OCI-LY1 (cell line): Measurements from ENCODE around the gene DNAJA3.

ENCODE experiments used
- H2AFZ ChIP-seq: fragments of 200-600 bp; sonication (generic), shearing (Covaris generic); 2 replicates; pipeline ENCODE4 v1.6.0; 2014; ENCODE audit warnings: antibody characterized with exemption, mild to moderate bottlenecking, low read length
- H3F3A ChIP-seq: fragments of 200-600 bp; sonication (generic), shearing (Covaris generic); 2 replicates; pipeline ENCODE4 v1.6.0; 2014; ENCODE audit warnings: mild to moderate bottlenecking, antibody characterized with exemption, low read length, moderate library complexity; ENCODE audit not compliant: insufficient read depth
- H3K27ac ChIP-seq: fragments of 200-600 bp; sonication (generic); 2 replicates; pipeline ENCODE4 v1.5.1; 2014; ENCODE audit warnings: low read length, mixed run types, mild to moderate bottlenecking, low read depth; ENCODE audit not compliant: poor library complexity, severe bottlenecking
- H3K27me3 ChIP-seq: fragments of 200-600 bp; sonication (generic); 2 replicates; pipeline ENCODE4 v1.6.0; 2014; ENCODE audit warnings: antibody characterized with exemption, mild to moderate bottlenecking, low read length, moderate library complexity; ENCODE audit not compliant: insufficient read depth
- H3K36me3 ChIP-seq: fragments of 200-600 bp; sonication (generic); 2 replicates; pipeline ENCODE4 v1.6.1; 2014; ENCODE audit warnings: mild to moderate bottlenecking, antibody characterized with exemption, low read length, moderate library complexity, mixed read lengths; ENCODE audit not compliant: insufficient read depth
- H3K4me1 ChIP-seq: fragments of 200-600 bp; sonication (generic); 2 replicates; pipeline ENCODE4 v1.5.1; 2014; ENCODE audit warnings: mild to moderate bottlenecking, low read length, moderate library complexity; ENCODE audit not compliant: insufficient read depth, severe bottlenecking
- H3K4me2 ChIP-seq: fragments of 200-600 bp; sonication (generic), shearing (Covaris generic); 2 replicates; pipeline ENCODE4 v1.6.1; 2014; ENCODE audit warnings: low read length
- H3K4me3 ChIP-seq: fragments of 200-600 bp; sonication (generic); 2 replicates; pipeline ENCODE4 v1.5.1; 2014; ENCODE audit warnings: low read length, low read depth, mild to moderate bottlenecking, mixed read lengths; ENCODE audit not compliant: poor library complexity, severe bottlenecking
- H3K79me2 ChIP-seq: fragments of 200-600 bp; shearing (Covaris generic); 2 replicates; pipeline ENCODE4 v1.6.1; 2016; ENCODE audit warnings: mixed run types, low read length, mixed read lengths; ENCODE audit not compliant: insufficient read depth
- H3K9ac ChIP-seq: fragments of 200-600 bp; sonication (generic), shearing (Covaris generic); 2 replicates; pipeline ENCODE4 v1.6.1; 2014; ENCODE audit warnings: mild to moderate bottlenecking, low read length, mixed read lengths
- H3K9me2 ChIP-seq: fragments of 200-600 bp; sonication (generic), shearing (Covaris generic); 2 replicates; pipeline ENCODE4 v1.6.1; 2014; ENCODE audit warnings: low read depth, mild to moderate bottlenecking, low read length, mixed read lengths
- H3K9me3 ChIP-seq: fragments of 200-600 bp; shearing (Covaris generic); 2 replicates; pipeline ENCODE4 v1.6.1; 2014; ENCODE audit warnings: low read length, mixed read lengths
- H4K20me1 ChIP-seq: fragments of 200-600 bp; sonication (generic), shearing (Covaris generic); 2 replicates; pipeline ENCODE4 v1.6.0; 2016; ENCODE audit warnings: mild to moderate bottlenecking, low read length; ENCODE audit not compliant: insufficient read depth
- EZH2 ChIP-seq: fragments of 200-600 bp; sonication (generic), shearing (Covaris generic); IDR thresholded peaks from 2 replicates; pipeline ENCODE4 v1.8.0; 2017; ENCODE audit warnings: borderline replicate concordance, mixed run types, mild to moderate bottlenecking, antibody characterized with exemption, low read length, moderate library complexity, mixed read lengths
- TF ChIP-seq, protein P1 (sequence below): fragments of 200-600 bp; sonication (generic), shearing (Covaris generic); IDR thresholded peaks from 2 replicates; pipeline ENCODE4 v1.5.1; 2017; ENCODE audit warnings: mild to moderate bottlenecking, antibody characterized with exemption, low read length, moderate library complexity, mixed read lengths

DNAJA3 gene

GRCh38 chr16:4437366-4437765 lies 11.7 kb downstream of the DNAJA3 start:
- no peak overlapping the region for H3K27ac ChIP-seq
- peaks cover 100% of the 10 kb centered on the region for H3K36me3 ChIP-seq

GRCh38 chr16:4442371-4442770 lies 16.7 kb downstream of the DNAJA3 start:
- no peaks in the 10 kb centered on the region for H3K9me2 ChIP-seq
- no peak for TF ChIP-seq EZH2
- TF ChIP-seq, protein P1, sequence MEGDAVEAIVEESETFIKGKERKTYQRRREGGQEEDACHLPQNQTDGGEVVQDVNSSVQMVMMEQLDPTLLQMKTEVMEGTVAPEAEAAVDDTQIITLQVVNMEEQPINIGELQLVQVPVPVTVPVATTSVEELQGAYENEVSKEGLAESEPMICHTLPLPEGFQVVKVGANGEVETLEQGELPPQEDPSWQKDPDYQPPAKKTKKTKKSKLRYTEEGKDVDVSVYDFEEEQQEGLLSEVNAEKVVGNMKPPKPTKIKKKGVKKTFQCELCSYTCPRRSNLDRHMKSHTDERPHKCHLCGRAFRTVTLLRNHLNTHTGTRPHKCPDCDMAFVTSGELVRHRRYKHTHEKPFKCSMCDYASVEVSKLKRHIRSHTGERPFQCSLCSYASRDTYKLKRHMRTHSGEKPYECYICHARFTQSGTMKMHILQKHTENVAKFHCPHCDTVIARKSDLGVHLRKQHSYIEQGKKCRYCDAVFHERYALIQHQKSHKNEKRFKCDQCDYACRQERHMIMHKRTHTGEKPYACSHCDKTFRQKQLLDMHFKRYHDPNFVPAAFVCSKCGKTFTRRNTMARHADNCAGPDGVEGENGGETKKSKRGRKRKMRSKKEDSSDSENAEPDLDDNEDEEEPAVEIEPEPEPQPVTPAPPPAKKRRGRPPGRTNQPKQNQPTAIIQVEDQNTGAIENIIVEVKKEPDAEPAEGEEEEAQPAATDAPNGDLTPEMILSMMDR, result no peak

More at GRCh38 chr16:4437366-4437765, 11.7 kb downstream of the DNAJA3 start:
- TF ChIP-seq, protein P1, result no peak
- no peak for TF ChIP-seq EZH2
- no peaks in the 10 kb centered on the region for H3K79me2 ChIP-seq
- no peaks in the 10 kb centered on the region for H4K20me1 ChIP-seq
- no peak overlapping the region for H2AFZ ChIP-seq
- no peak overlapping the region for H3K9ac ChIP-seq
- H3K9me3 ChIP-seq, result no peaks in the 10 kb centered on the region
- H3K9me2 ChIP-seq, result no peaks in the 10 kb centered on the region
- no peak overlapping the region for H3K4me2 ChIP-seq
- no peaks in the 10 kb centered on the region for H3K27me3 ChIP-seq
- H3F3A ChIP-seq, result no peaks in the 10 kb centered on the region
- no peaks in the 10 kb centered on the region for H3K4me1 ChIP-seq
- H3K4me3 ChIP-seq, result no peak overlapping the region

GRCh38 chr16:4443271-4443670 lies 17.6 kb downstream of the DNAJA3 start:
- Histone ChIP-seq H4K20me1 (no peaks in the 10 kb centered on the region), H3K9me2 (no peaks in the 10 kb centered on the region), H3K27ac (no peak overlapping the region), H3K9ac (no peak overlapping the region), H3K79me2 (no peaks in the 10 kb centered on the region), H3K9me3 (no peaks in the 10 kb centered on the region), H3K27me3 (no peaks in the 10 kb centered on the region), H2AFZ (no peak overlapping the region), H3K4me3 (no peak overlapping the region), H3K4me2 (no peak overlapping the region), H3F3A (no peaks in the 10 kb centered on the region), H3K4me1 (no peaks in the 10 kb centered on the region), H3K36me3 (peaks cover 95% of the 10 kb centered on the region)
- TF ChIP-seq EZH2, result no peak
- TF ChIP-seq, protein P1, result no peak

More at GRCh38 chr16:4442371-4442770, 16.7 kb downstream of the DNAJA3 start:
- no peaks in the 10 kb centered on the region for H3F3A ChIP-seq
- H3K79me2 ChIP-seq, result no peaks in the 10 kb centered on the region
- no peak overlapping the region for H3K9ac ChIP-seq
- no peaks in the 10 kb centered on the region for H3K4me1 ChIP-seq
- no peak overlapping the region for H3K27ac ChIP-seq
- H3K4me2 ChIP-seq, result no peak overlapping the region
- H3K4me3 ChIP-seq, result no peak overlapping the region
- H3K27me3 ChIP-seq, result no peaks in the 10 kb centered on the region
- no peaks in the 10 kb centered on the region for H3K9me3 ChIP-seq
- H2AFZ ChIP-seq, result no peak overlapping the region
- H4K20me1 ChIP-seq, result no peaks in the 10 kb centered on the region
- H3K36me3 ChIP-seq, result peaks cover 96% of the 10 kb centered on the region
